ENCODE measurements around the gene LRFN3. TPM values are rescaled to one million over a fixed set of nuclear protein-coding genes. Genes with fewer than 3 reads are reported as not detected.
"Not testable (repeated sequence)": the region's sequence is repeated elsewhere in the genome, so short reads cannot be mapped to it uniquely, and the experiment has no call there.

The LRFN3 gene
- total and polyA plus RNA-seq, 9 donors, result 6.4 to 31.2 (median 20.8) TPM

GRCh38 chr19:35945121-35945790, 9.1 kb downstream of the LRFN3 start:
- H3K27ac ChIP-seq, result no peak overlapping the region
- TF ChIP-seq POLR2A (IDR thresholded peaks at IDR 0.05) (no peak), CTCF (IDR thresholded peaks at IDR 0.05) (no peak), EP300 (IDR thresholded peaks at IDR 0.05) (no peak)
- DNase-seq, result no peak
- H3K9me3 ChIP-seq, result no peaks in the 10 kb centered on the region
- H3K36me3 ChIP-seq, result no peaks in the 10 kb centered on the region
- H3K27me3 ChIP-seq, result no peaks in the 10 kb centered on the region
- 85 to 89% (median 88%) methylated on average over 11 of the region's 11 CpGs for WGBS, 3 donors
- no peaks in the 10 kb centered on the region for H3K4me1 ChIP-seq (ENCODE audit: insufficient read depth)
- H3K4me3 ChIP-seq, result no peak overlapping the region
- intact Hi-C loops (cut with DNase I), result no loop called here

- DNase-seq, result no peak
- intact Hi-C loops (cut with DNase I), result no loop called here
- H3K4me3 ChIP-seq, result no peak overlapping the region
- H3K36me3 ChIP-seq, result no peaks in the 10 kb centered on the region
- 66 to 90% (median 89%) methylated on average over 4 of the region's 4 CpGs for WGBS, 3 donors
- H3K27ac ChIP-seq, result no peak overlapping the region
- TF ChIP-seq POLR2A (IDR thresholded peaks at IDR 0.05), result no peak
- no peak for TF ChIP-seq CTCF (IDR thresholded peaks at IDR 0.05)
- TF ChIP-seq EP300 (IDR thresholded peaks at IDR 0.05), result no peak
- H3K9me3 ChIP-seq, result no peaks in the 10 kb centered on the region
- H3K4me1 ChIP-seq (ENCODE audit: insufficient read depth), result no peaks in the 10 kb centered on the region
- H3K27me3 ChIP-seq, result no peaks in the 10 kb centered on the region
These were observed 10.0 kb downstream of the LRFN3 start for GRCh38 chr19:35946203-35946602.

- DNase-seq, result no peak
- WGBS, 3 donors, result 22 to 30% (median 22%) methylated on average over 2 of the region's 2 CpGs
- TF ChIP-seq POLR2A (IDR thresholded peaks at IDR 0.05), result no peak
- no peak for TF ChIP-seq CTCF (IDR thresholded peaks at IDR 0.05)
- TF ChIP-seq EP300 (IDR thresholded peaks at IDR 0.05), result no peak
These were observed 13.0 kb downstream of the LRFN3 start for GRCh38 chr19:35949131-35949530.

GRCh38 chr19:35955881-35956634, 19.9 kb downstream of the LRFN3 start:
- intact Hi-C loops (cut with DNase I), result no loop called here
- H3K27me3 ChIP-seq, result no peaks in the 10 kb centered on the region
- TF ChIP-seq CTCF (IDR thresholded peaks at IDR 0.05) (no peak), POLR2A (IDR thresholded peaks at IDR 0.05) (no peak), EP300 (IDR thresholded peaks at IDR 0.05) (no peak)
- DNase-seq, result no peak
- H3K9me3 ChIP-seq, result no peaks in the 10 kb centered on the region
- H3K36me3 ChIP-seq, result no peaks in the 10 kb centered on the region
- no peak overlapping the region for H3K27ac ChIP-seq
- peaks cover 7% of the 10 kb centered on the region for H3K4me1 ChIP-seq (ENCODE audit: insufficient read depth)
- WGBS, 3 donors, result 63 to 74% (median 65%) methylated on average over 6 of the region's 6 CpGs
- no peak overlapping the region for H3K4me3 ChIP-seq

More at GRCh38 chr19:35949131-35949530, 13.0 kb downstream of the LRFN3 start:
- H3K36me3 ChIP-seq, result no peaks in the 10 kb centered on the region
- no peaks in the 10 kb centered on the region for H3K9me3 ChIP-seq
- no peak overlapping the region for H3K27ac ChIP-seq
- intact Hi-C loops (cut with DNase I), result no loop called here
- no peaks in the 10 kb centered on the region for H3K4me1 ChIP-seq (ENCODE audit: insufficient read depth)
- H3K4me3 ChIP-seq, result no peak overlapping the region
- no peaks in the 10 kb centered on the region for H3K27me3 ChIP-seq

- H3K27me3 ChIP-seq; H3K4me3 ChIP-seq; H3K27ac ChIP-seq; intact Hi-C loops (cut with DNase I); H3K36me3 ChIP-seq; DNase-seq; H3K4me1 ChIP-seq (ENCODE audit: insufficient read depth); H3K9me3 ChIP-seq: not testable (repeated sequence)
- 73 to 79% (median 77%) methylated on average over 8 of the region's 8 CpGs for WGBS, 3 donors
These were observed 21.2 kb downstream of the LRFN3 start for GRCh38 chr19:35957411-35957810.
